DOHH2 (cell line): ENCODE results near the gene TPM2.

Source experiments
- H3F3A ChIP-seq: fragments of 200-600 bp; sonication (generic), shearing (Covaris generic); 2 replicates; pipeline ENCODE4 v1.6.0; 2016; ENCODE audit warnings: antibody characterized with exemption, mild to moderate bottlenecking; ENCODE audit not compliant: control insufficient read depth, insufficient read depth
- H3K27ac ChIP-seq: fragments of 200-600 bp; sonication (generic); 2 replicates; pipeline ENCODE4 v1.5.1; 2014; ENCODE audit warnings: low read depth, mild to moderate bottlenecking, low read length, moderate library complexity
- H3K27me3 ChIP-seq: fragments of 200-600 bp; sonication (generic); 2 replicates; pipeline ENCODE4 v1.6.1; 2014; ENCODE audit warnings: mild to moderate bottlenecking, low read length, mixed read lengths; ENCODE audit not compliant: control insufficient read depth
- H3K36me3 ChIP-seq: fragments of 200-600 bp; sonication (generic); 2 replicates; pipeline ENCODE4 v1.6.1; 2014; ENCODE audit warnings: mild to moderate bottlenecking, low read length, moderate library complexity, mixed read lengths; ENCODE audit not compliant: control insufficient read depth
- H3K4me1 ChIP-seq: fragments of 200-600 bp; sonication (generic); 2 replicates; pipeline ENCODE4 v1.6.1; 2014; ENCODE audit warnings: mild to moderate bottlenecking, low read length, mixed read lengths; ENCODE audit not compliant: control insufficient read depth
- H3K4me2 ChIP-seq: fragments of 200-600 bp; sonication (generic); 2 replicates; pipeline ENCODE4 v1.6.0; 2014; ENCODE audit warnings: mild to moderate bottlenecking, low read length, moderate library complexity
- H3K4me3 ChIP-seq: fragments of 200-600 bp; sonication (generic); 2 replicates; pipeline ENCODE4 v1.5.1; 2014; ENCODE audit warnings: mild to moderate bottlenecking, low read length, mixed read lengths
- H3K79me2 ChIP-seq: fragments of 200-600 bp; sonication (generic); 2 replicates; pipeline ENCODE4 v1.6.1; 2014; ENCODE audit warnings: mild to moderate bottlenecking, low read length, mixed read lengths; ENCODE audit not compliant: control insufficient read depth
- H3K9me2 ChIP-seq: fragments of 200-600 bp; sonication (generic); replicated peaks from 2 replicates; pipeline ENCODE4 v1.6.1; 2014; ENCODE audit warnings: mild to moderate bottlenecking, low read length, mixed read lengths; ENCODE audit not compliant: control insufficient read depth
- H3K9me3 ChIP-seq: fragments of 200-600 bp; sonication (generic); 2 replicates; pipeline ENCODE4 v1.6.1; 2014; ENCODE audit warnings: antibody characterized with exemption, low read length, mixed read lengths; ENCODE audit not compliant: control insufficient read depth, insufficient read depth
- H4K20me1 ChIP-seq: fragments of 200-600 bp; sonication (generic); 2 replicates; pipeline ENCODE4 v1.6.0; 2014; ENCODE audit warnings: low read depth, mild to moderate bottlenecking, antibody characterized with exemption, low read length, moderate library complexity; ENCODE audit not compliant: control insufficient read depth, insufficient read depth
- CTCF ChIP-seq: fragments of 200-600 bp; sonication (generic); IDR thresholded peaks from one replicate; pipeline ENCODE4 v1.5.1; 2014; ENCODE audit warnings: antibody characterized with exemption, mild to moderate bottlenecking, low read depth, low read length; ENCODE audit not compliant: poor library complexity, severe bottlenecking
- EZH2phosphoT487 ChIP-seq: fragments of 200-600 bp; sonication (generic); IDR thresholded peaks from 2 replicates; pipeline ENCODE4 v1.6.1; 2017; ENCODE audit warnings: borderline replicate concordance, mild to moderate bottlenecking, antibody characterized with exemption, low read length, moderate library complexity, mixed read lengths

The TPM2 gene

GRCh38 chr9:35727676-35728040 is 37.9 kb upstream of the TPM2 start:
- Histone ChIP-seq H3K9me2 (no peaks in the 10 kb centered on the region), H3K36me3 (peaks cover 55% of the 10 kb centered on the region), H3K4me1 (peaks cover 47% of the 10 kb centered on the region), H3K9me3 (no peaks in the 10 kb centered on the region), H3K27me3 (no peaks in the 10 kb centered on the region), H4K20me1 (peaks cover 28% of the 10 kb centered on the region), H3F3A (peaks cover 10% of the 10 kb centered on the region), H3K27ac (peak overlapping the region; percentile 72), H3K4me2 (peak overlapping the region; percentile 94), H3K4me3 (peak overlapping the region; percentile 84), H3K79me2 (peaks cover 60% of the 10 kb centered on the region)
- TF ChIP-seq CTCF = no peak
- TF ChIP-seq EZH2phosphoT487 = no peak

- H3K36me3 ChIP-seq = peaks cover 62% of the 10 kb centered on the region
- peaks cover 28% of the 10 kb centered on the region for H4K20me1 ChIP-seq
- peak; percentile 56 for TF ChIP-seq CTCF
- TF ChIP-seq EZH2phosphoT487 = no peak
- H3K27ac ChIP-seq = no peak overlapping the region
- no peaks in the 10 kb centered on the region for H3K9me2 ChIP-seq
- H3K4me1 ChIP-seq = peaks cover 47% of the 10 kb centered on the region
- H3K79me2 ChIP-seq = peaks cover 59% of the 10 kb centered on the region
- H3F3A ChIP-seq = peaks cover 10% of the 10 kb centered on the region
- H3K9me3 ChIP-seq = no peaks in the 10 kb centered on the region
- peak overlapping the region; percentile 94 for H3K4me2 ChIP-seq
- H3K27me3 ChIP-seq = no peaks in the 10 kb centered on the region
- 0 out of 2 replicates have a peak overlapping the region, but pooled peaks have one; percentile 84 for H3K4me3 ChIP-seq
Observed at GRCh38 chr9:35726931-35727330, 37.2 kb upstream of the TPM2 start.

GRCh38 chr9:35725362-35725761 is 35.6 kb upstream of the TPM2 start:
- H3K79me2 ChIP-seq = peaks cover 44% of the 10 kb centered on the region
- peaks cover 39% of the 10 kb centered on the region for H3K4me1 ChIP-seq
- peaks cover 10% of the 10 kb centered on the region for H3F3A ChIP-seq
- no peaks in the 10 kb centered on the region for H3K9me3 ChIP-seq
- H3K4me2 ChIP-seq = no peak overlapping the region
- peaks cover 28% of the 10 kb centered on the region for H4K20me1 ChIP-seq
- no peak overlapping the region for H3K4me3 ChIP-seq
- no peaks in the 10 kb centered on the region for H3K27me3 ChIP-seq
- TF ChIP-seq EZH2phosphoT487 = no peak
- no peak for TF ChIP-seq CTCF
- H3K36me3 ChIP-seq = peaks cover 78% of the 10 kb centered on the region
- no peaks in the 10 kb centered on the region for H3K9me2 ChIP-seq
- no peak overlapping the region for H3K27ac ChIP-seq

- no peak overlapping the region for H3K4me2 ChIP-seq
- H3K36me3 ChIP-seq = peaks cover 84% of the 10 kb centered on the region
- no peaks in the 10 kb centered on the region for H3K9me3 ChIP-seq
- H4K20me1 ChIP-seq = peaks cover 17% of the 10 kb centered on the region
- H3K4me3 ChIP-seq = no peak overlapping the region
- H3F3A ChIP-seq = peaks cover 5% of the 10 kb centered on the region
- H3K27ac ChIP-seq = no peak overlapping the region
- no peak for TF ChIP-seq CTCF
- TF ChIP-seq EZH2phosphoT487 = no peak
- peaks cover 24% of the 10 kb centered on the region for H3K4me1 ChIP-seq
- no peaks in the 10 kb centered on the region for H3K9me2 ChIP-seq
- peaks cover 29% of the 10 kb centered on the region for H3K79me2 ChIP-seq
- no peaks in the 10 kb centered on the region for H3K27me3 ChIP-seq
Observed at GRCh38 chr9:35723908-35724307, 34.2 kb upstream of the TPM2 start.
